ENCODE results near the gene PRELP.

The PRELP gene

DNA sequence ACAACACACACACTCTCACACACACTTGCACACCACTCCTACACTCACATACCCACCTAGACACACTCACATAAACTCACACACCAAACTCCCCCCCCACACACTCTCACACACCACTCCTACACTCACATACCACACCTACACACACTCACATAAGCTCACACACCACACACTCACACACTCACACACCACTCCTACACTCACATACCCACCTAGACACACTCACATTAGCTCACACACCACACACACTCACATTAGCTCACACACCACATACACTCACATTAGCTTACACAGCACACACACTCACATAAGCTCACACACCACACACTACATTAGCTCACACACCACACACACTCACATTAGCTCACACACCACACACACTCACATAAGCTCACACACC, 51.4 kb downstream of the PRELP start:
- DNase-seq, result no peak

DNA sequence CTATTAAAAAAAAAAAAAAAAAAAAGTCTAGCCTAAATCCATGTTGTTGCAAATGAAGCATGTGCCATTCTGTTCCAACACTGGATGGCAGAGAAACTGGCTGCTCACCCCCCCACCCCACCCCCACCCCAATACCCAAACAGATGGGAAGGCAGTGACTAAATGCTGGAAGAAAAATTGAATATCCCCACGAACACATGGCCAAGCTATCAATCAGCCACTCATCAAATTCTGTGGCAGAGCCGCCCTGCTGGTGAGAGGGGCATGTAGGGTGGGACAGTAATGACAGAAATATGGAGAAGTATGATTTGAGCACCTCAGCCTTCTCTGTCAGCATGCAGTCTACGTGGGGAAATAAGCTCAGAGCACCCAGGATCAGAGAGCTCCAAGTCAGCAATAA, 52.5 kb downstream of the PRELP start:
- no peak for DNase-seq

DNA sequence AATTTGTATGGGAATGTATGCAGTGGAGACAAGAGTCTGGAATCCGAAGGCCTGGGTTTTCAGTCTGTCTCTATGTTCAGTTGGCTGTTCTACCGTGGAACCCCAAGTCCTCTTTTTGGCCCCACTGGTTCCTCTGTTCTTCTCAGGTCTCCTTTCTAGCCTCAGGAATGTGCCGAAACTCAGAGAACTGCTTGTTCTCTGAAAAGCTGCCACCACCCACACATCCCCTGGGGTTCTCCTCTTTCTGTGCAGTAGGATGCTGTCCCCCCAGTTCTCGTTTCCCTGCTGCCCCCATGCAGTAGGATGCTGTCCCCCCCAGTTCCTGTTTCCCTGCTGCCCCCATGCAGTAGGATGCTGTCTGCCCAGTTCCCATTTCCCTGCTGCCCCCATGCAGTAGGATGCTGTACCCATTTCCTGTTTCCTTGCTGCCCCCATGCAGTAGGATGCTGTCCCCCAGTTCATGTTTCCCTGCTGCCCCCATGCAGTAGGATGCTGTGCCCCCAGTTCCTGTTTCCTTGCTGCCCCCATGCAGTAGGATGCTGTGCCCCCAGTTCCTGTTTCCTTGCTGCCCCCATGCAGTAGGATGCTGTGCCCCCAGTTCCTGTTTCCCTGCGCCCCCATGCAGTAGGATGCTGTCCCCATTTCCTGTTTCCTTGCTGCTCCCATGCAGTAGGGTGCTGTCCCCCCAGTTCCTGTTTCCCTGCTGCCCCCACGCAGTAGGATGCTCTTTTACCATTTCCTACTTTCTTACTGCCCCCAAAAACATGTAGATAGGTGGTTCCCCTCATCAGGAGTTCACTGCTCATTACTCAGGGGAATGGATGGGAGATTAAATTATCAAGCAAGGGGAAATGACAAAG, 53.6 kb downstream of the PRELP start:
- no peak for DNase-seq

DNA sequence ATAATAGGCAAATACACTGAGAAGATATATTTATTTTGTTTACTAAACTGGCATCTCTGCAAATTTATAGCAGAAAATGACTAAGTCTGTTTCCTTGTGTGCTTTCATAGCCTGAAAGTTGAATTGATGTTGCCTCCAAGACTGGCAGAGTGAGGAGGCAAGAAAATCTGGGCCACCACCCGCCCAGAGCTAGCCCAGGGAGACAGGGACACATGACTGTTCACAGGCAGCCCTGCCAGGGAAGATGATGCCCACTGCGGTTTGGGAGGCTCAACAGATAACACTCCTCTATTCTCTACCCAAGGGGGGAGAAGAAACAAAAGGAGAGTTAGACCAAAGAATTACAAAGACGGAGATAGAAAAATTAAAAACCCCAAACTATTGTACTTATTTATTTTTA, 55.5 kb downstream of the PRELP start:
- no peak for DNase-seq

DNA sequence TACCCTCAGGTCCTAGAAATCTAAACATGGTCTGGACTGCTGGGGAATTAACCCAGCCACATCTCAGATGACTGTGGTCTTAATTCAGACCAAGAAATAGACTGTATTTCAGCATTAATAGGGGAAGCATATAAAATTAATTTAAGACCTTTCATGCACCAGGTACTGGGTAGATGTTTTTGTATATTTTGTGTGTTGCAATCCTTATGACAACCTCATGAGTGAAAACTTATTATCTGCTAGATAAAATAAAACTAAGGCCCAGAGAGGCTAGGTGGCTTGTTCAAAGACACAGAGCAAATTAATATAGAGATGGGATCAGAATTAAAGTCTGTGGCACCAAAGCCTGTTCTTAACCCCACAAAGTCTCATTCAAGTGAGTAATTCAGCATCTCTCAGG, 58.4 kb downstream of the PRELP start:
- DNase-seq, result no peak

DNA sequence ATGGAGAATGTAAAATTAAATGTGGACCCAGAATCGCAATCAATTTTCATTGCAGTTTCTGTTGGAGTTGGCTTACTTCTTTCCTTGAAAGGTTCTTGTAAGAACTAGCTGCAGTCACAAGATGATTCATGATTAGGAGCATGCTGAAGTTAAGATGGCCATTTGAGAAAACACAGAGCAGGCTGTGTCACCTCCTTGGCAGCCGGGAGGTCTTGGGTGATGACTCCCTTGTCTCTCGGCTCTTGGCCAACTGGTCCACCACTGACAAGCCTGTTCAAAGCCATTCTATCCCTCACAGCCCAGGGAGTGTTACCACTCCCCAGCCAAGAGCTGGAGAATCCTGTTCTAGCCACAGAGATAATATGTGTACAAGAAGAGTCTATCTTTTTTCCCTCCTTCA, 58.9 kb downstream of the PRELP start:
- no peak for DNase-seq

DNA sequence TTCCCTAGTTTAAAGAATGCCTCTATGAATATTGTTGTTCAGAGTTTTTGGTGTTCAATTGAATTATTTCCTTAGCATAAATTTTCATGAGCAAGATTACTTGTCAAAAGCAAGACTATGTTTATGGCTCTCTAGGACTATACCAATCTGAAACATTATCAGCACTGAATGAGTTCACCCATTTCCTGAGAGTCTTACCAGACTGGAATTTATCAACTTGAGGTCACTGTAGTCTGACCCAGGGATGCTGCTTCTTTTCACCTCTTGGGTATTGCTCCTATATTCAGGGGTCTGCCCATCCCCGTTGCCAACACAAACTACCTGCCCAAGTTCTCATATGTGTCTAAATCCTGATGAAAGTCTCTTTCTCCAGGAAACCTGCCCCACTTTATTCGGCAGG, 61.0 kb downstream of the PRELP start:
- DNase-seq, result no peak

DNA sequence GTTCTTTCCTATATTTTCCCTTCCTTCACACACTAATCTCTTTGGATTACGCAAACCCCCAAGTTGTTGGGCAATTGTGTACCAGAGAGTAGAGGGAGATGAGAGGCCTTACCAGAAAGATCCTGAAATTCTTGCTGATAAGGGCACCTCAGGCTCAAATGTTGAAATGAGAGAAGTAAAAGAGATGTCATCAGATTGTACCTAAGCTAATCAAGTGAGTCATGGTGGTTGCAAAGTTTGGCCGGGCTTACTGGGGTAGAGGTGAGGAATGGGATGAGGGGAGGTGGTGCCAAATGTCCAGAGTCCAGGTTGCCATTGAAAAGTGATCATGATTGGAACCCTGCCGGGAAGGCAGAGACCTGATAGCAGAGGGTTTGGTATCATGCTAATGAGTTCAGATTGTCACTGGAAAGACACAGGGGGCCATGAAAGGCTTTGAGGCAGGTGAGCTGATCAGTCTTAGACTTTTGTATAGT, 61.4 kb downstream of the PRELP start:
- no peak for DNase-seq

DNA sequence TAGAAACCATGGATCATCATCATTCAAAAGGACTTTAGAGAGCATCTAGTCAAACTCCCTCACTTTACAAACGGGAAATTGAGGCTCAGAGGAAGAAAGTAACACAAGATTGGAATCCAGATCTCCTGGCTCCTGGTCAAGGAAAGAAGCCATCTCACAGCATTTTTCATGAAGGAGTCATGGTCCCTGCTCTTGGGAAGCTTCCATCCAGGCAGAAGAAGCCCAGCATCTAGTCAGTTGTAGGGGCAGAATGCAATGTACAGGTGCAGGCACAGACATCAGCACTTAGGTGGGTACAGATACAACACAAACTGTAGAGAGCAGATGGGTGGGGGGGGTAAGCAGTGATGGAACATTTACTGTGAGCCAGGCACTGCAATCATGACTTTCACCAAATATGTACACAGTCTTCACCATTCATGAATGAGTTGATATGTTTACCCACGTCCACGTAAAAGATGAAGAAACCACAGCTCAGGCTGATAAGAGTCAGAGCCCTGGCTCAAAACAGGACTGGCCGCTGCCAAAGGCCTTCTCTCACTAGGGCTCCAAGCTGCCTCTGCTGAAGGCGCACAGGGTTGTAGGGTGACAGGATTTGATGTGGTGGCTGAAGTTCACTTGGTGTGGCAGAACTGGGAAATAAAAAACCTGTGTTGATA, 62.3 kb downstream of the PRELP start:
- DNase-seq, result no peak

DNA sequence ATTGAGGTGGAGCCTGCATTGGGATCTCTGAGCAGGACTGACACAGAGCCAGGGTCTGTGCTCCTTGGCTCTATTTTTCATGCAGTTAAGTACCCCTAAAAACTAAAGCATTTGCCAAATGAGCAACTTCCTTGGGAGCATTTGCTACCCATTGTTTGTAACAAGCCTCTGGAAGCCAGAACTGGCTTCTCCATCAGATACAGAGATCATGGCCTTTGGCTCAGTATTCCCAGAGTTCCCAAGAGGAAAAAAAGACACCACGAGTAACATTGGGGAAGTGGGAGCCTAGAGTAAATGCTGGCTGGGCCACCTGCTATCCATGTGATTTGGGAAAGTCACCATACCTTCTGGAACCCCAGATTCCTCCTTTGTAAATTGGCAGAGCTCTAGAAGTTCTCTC, 63.1 kb downstream of the PRELP start:
- DNase-seq, result no peak

DNA sequence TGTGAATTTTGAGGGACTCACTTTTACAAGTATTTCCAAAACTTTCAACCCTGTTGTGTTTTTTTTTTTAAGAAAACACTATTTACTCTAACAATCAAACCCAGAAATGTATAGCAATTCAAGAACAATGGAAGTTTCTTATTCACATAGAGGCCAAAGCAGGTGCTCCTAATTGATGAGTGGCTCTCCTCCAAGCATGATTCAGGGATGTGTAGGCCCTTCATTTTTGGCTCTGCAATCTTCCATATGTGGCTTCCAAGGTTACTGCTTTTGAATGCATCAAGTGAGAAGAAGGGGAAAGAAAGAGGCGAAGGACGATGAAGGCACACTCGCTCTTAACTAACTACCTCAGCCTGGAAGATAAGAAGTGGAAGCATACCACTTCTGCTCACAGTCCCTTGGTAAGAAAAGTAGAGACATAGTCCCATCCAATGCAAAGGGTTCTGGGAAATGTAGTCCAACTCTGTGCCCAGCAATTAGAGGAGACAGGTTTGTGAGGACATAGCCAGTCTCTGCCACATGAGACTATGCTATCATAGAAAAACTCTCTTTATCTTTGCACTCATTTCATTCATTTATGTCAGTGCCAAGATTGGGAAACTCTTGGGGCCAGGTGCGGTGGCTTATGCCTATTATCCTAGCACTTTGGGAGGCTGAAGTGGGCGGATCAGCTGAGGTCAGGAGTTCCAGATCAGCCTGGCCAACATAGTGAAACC, 64.4 kb downstream of the PRELP start:
- DNase-seq, result no peak

Data from T-helper 1 cell (primary cell).